Stimulated activated CD4-positive, alpha-beta T cell treated with anti-CD3 and anti-CD28 coated beads, TNF-alpha, amount 100 ng/mL, for 48 hours (primary cell): ENCODE results near the gene RAB41.
"Not testable (repeated sequence)": the region's sequence is repeated elsewhere in the genome, so short reads cannot be mapped to it uniquely, and the experiment has no call there.

Source experiments
- DNase-seq, 3 donors: peaks; one replicate each; pipeline ENCODE4 v3.0.0-alpha.2; 2020; ENCODE audit warnings: low read depth in 3 of 3

The RAB41 gene

DNA sequence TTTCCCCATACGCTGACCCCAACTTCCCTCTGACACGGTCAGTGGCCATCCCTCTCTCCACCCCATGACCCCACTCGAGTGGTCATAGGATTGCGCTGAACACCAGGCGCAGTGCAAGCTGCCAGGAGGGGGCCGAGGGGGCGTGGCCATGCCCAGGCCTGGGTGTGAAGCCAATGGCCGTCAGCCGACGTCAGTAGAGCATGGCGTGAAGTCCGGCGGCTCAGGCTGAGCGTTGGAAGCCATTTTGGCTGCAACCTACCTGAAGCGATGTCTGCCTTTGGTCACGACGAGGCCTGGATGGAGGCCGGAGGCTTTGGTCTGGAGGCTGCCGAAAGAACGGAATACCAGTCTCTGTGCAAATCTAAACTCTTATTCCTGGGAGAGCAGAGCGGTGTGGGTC lies at the start of gene RAB41:
RAB41 (plus strand) TSS at position 222 of the 400 bp plus-strand sequence; CDS start at position 268, 46 bp downstream.
- DNase-seq, result no peak

DNA sequence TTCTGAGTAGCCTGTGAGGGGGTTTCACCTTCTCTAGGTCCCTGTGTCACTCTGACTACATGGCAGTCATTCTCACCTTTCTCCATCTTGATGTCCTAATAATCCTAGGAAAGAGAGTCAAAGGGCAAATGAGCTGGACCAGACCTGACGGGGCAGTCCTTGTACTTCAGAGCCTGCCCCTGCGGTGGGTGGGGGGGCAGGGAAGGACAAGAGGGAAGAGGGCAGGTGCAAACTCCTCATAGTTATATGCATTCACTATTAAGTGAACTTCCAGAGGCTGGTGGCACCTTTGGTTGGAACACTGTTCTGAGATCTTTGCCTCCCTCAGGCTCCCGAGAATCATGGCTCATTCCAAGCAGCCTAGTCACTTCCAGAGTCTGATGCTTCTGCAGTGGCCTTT lies 47.6 kb upstream of the RAB41 start, which contains the start of gene AWAT1:
AWAT1 (plus strand) TSS at position 301 of the 400 bp plus-strand sequence; CDS start at position 342, 41 bp downstream.
- DNase-seq, result no peak

DNA sequence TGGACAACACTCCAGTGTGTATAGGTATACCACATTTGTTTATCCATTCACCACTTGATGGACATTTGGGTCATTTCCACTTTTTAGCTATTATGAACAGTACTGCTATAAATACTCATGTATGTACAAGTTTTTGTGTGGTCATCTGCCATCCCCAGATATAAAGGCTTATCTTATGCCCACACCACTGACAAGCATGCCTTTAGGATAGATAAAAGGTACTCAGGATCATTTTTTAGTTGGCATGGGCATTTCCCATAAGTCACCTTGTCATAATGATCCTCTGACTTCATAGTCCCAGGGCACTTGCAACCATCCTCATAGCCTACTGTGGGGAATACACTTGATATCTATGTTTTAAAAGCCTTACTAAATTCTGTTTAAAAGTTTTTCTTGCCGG lies 41.2 kb upstream of the RAB41 start:
- DNase-seq, result no peak

DNA sequence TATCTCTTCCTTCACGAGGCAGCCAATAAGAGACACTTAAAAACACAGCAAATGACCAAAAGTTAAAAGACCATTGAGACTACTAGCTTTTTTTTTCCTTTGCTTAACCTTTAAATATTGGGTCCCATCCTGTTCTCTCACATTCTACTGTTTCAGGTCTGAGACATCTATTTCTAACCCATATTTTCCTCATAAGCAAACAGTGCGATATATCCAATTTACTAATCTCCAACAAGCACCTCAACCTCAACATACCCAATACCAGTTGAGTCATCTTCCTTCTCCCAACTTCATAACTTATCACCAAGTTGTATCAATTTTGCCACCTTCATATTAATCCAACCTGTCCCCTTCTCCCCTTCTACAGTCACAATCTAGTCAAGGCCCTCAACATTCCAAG lies 40.5 kb upstream of the RAB41 start:
- no peak for DNase-seq

DNA sequence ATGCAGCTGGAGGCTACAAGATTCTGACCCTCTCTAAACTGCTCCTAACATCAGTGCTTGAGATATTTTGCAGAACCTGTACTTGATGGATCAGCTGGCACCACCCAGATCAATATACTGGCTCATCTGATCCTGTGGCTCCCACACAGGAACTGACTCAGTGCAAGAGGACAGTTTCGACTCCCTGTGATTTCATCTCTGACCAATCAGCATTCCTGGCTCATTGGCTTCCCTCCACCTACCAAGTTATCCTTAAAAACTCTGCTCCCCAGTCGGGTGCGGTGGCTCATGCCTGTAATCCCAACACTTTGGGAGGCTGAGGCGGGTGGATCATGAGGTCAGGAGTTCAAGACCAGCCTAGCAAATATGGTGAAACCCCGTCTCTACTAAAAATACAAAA lies 38.4 kb upstream of the RAB41 start:
- DNase-seq, result not testable (repeated sequence)

DNA sequence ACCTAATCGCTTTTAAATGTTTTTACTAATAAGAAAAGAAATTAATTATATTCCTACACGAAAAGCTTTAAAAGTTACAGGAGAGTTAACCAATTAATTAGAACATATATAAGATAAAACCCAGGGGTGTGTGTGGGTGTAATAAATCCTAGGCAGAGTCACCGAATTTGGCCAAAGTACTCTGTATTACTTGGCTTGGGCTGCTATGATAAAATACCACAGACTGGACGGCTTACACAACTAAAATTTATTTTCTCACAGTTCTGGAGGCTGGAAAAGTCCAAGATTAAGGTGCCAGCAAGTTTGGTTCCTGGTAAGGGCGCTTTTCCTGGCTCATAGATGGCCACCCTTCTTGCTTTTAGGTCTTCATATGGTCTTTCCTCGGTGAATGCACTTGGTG lies 37.1 kb upstream of the RAB41 start:
- no peak for DNase-seq

DNA sequence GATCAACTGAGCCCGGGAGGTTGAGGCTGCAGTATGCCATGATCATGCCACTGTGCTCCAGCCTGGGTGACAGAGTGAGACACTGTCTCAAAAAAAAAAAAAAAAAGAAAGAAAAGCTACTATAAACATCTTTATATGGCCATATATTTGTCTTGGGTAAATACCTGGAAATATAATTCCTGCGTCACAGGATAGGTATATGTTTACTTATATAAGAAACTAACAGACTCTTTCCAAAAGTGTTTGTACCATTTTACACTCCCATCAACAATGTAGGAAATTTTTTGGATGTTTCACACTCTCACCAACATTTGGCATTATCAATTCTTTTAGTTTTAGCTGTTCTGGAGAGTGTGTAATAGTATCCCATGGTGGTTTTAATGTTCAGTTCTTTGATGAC lies 34.7 kb upstream of the RAB41 start:
- DNase-seq, result no peak

DNA sequence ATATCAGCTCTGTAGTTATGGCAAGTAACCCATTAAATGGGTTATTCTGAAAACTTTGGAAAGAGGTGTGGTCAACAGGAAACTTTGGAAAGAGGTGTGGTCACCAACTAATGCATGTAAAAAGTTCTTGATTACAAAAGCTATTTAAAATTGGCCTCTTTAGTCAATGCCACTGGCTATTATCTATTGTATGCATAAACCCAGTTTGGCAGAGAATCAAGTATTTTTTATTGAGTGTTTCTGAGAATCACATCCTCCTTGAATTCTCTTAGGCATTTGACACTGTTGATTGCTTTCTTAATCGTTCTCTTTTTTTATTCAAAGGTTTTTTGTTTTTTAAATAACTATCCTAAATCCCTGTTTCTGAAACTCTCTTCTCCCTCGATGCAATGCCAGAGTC lies 29.5 kb upstream of the RAB41 start:
- no peak for DNase-seq

DNA sequence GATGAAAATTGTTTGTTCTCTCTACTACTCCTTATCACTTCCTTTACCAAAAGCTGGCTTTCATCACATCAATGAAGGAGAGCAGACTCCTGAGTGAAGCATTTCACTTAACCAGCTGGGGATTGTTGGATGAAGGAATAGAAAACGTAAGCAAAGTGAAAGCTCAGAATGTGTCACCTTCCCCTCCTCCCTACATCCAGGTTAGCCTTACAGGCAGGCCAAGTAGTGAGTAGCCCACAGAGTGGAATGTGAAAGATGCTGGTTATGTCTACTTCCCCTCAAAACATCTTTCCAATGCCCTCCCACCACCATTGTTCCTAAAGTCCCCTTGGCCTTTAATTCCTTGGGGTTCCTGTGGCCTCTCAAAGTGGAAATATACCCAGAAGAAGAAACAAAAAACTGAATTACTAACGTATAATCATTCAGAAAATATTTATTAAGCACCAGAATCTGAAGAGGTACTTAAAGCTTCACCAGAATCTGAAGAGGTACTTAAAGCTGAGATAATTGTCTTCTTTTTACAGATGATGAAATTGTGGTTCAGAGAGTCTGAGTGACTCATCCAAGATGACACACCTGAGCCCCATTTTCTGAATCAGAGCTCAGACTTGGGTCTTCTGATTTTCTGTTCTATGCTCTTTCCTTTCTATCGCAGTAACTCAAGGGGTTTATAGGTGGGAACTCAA lies 28.5 kb upstream of the RAB41 start:
- DNase-seq, result peak in 1 of 3 donors; percentile 1

DNA sequence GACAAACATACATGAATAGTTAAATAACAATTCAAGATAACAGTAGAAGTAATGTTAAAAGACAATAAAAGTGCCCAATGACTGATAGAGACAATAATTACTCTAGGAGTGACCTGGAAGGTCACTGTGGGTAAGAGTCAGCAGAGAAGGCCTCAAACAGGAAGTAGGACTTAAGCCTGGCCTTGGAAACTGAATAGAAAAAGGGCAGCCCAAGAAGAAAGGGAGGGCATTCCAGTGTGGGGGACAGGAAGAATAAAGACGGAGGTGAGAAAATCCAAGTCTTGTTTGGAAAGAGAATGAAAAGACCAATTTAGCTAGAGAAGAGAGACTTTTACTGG lies 27.9 kb upstream of the RAB41 start:
- DNase-seq, result no peak

DNA sequence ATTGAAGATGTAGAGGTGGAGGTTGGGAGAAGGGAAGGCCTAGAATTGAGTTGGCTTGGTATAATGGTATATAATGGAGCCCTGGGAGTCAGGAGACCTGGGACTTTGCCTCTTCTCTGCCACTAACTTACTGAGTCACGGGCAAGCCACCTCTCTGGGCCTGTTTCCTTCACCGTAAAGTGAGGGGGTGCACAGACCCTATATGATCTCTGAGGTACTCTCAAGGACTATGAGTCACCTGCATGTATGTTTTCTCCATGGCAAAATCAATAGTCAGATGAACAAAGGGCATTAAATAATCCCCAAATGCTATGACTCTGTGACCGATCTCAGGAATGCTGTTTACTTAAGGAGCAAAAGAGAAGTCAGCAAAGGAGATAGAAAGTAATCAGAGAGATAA lies 27.1 kb upstream of the RAB41 start:
- DNase-seq, result no peak

DNA sequence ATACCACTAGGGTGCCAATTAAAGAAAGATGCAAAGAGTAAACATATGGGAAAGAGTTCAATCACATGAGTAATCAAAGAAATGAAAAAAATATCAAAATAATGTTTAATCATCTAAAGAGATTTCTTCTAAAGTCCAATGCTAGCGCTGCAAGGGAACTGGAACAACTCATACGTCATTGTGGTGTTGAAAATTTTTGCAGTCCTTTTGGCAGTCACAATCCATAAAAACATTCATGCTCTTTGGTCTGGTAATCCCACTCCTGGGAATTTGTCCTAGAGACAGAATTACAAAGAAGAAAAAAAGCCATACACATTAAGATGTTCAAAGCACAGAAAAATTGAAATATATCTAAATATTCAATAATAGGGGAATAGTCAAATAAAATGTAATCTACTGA lies 26.5 kb upstream of the RAB41 start:
- no peak for DNase-seq

DNA sequence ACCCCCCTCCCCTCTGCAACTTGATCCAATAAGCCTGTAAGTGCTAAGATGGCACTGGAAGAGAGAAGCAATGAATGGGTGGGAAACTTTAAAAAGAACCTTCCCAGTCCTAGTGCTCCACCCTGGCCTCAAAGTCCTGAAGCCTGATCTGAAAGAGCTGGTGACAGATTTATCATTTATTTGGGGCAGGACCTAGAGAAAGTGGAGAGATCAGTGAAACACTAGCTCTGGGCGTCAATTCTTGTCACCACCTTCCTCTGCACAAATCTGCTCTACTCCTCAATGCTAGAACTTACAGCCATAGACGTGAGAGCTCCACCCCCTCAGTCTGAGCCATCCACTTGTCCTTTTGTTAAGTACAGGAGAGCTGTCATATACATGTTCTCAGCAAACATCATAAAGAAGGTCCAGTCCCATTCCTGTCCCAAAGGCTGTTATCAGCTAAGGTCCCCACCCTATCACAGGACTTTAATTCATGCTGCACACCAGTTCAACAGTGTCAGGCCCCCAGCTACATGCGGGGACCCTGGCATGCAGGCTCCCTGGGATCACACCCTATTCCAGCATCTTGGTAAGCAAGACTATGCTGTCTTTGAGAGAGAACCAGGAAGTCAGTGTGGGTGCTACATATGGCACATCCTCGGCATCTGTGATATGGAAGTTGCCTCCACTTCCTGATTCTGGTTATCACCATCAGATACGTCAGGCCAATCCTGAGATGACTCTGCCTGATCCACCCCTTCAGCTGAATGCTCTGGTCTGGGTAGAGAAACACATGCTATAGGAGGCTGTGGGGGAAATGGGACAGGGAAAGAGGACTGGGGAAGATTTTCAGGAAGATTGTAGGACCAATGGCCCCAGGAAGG lies 24.3 kb upstream of the RAB41 start:
- no peak for DNase-seq

DNA sequence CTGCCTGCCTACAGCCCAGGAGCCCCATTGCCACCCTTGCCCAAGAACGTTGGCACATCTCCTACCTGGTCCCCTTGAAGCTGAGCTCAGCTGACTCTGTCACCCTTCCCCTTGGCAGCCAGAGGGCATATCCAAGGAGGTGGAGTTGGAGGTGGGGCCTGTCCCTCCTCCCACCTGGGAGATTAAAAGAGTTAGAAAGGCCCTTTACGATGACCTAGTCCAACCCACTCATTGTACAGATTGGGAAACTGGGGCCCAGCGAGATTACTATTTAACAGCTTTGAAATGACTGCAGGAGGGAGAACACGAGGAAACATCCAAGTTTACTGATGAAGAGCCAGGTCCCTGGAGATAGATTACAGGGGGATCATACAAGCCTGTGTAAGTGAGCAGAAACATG lies 21.9 kb upstream of the RAB41 start, which contains the start of gene P2RY4:
P2RY4 (minus strand) TSS at position 101 of the 400 bp plus-strand sequence. CDS start 580 bp downstream, outside the sequence.
- DNase-seq, result no peak

DNA sequence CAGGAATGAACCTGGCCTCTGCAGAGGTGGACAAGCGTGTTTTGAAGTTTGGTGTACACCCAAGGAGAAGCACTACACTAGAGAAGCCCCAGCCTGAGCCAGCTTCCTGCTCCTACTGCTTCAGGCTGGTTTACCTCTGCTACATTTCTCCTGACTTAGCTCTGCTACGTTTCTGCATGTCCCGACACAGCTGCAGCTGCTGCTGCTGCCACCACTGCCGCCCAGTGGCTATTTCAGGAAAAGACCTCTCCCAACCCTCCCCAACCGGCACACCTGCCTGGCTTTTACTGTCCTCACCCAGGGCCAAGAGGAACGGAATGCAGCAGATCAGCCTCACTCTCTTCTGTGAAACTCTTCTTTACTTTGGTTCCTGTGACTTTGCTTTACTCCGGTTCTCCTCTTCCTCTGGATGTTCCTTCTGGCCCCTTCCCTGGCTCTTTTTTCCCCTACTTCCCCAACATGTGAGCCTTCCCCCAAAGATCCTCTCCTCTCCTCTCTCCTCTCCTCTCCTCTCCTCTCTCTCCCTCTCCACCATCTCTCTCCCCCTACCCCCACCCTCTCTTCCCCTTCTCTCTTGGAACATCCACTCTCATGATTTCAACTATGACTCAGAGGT lies 18.9 kb upstream of the RAB41 start:
- peak in 2 of 3 donors; percentile 0 to 52 for DNase-seq

DNA sequence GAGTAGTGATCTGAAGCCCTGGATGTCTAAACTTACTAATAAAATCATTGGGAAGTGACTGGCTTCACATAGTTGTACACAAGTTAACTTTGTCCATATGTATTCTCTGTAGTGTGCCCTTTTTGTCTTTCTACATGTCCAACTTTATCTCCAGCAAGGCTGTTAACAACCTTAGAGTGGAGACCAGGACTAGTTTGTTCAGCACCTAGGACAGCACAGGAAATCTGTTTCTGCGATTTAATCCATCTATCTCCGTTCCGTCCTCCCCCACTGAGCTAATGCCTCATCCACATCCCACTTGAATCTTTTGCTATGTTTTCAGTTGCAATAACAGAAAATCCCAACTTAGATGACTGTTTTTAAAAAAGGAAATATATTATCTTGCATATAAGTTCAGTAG lies 17.2 kb upstream of the RAB41 start:
- no peak for DNase-seq

DNA sequence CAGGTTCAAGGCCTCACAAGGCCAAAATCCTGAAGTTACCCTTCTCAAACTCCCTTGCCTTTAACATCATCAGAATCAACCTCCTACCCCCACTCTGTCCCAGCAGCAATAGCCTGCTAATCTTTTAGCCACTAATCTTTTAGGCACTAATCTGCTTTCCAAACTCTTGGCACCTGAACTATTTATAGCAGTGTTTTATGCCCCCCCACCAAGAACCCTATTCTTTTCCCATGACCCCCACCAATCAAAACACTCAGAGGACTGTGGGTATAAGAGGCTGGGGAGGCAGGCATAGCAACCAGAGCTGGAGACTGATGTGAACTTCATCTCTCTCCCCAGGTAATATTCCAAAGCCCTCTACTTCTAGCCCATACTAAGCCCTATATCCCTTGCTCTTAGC lies 13.9 kb upstream of the RAB41 start, which contains the start of gene ARR3:
ARR3 (plus strand) TSS at position 301 of the 400 bp plus-strand sequence. CDS start 1,052 bp downstream, outside the sequence.
- no peak for DNase-seq

DNA sequence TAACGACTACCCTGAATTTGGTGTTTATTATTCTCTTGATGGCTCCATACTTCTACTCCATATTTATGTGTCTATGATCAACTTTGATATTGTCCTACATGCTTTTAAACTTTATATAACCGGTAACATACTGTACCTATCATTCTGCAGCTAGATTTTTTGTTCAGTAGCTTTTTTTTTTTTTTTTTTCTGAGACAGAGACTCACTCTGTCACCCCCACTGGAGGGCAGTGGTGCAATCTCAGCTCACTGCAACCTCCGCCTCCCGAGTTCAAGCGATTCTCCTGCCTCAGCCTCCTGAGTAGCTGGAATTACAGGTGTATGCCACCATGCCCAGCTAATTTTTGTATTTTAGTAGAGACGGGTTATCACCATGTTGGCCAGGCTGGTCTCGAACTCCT lies 7.9 kb upstream of the RAB41 start:
- DNase-seq, result not testable (repeated sequence)

DNA sequence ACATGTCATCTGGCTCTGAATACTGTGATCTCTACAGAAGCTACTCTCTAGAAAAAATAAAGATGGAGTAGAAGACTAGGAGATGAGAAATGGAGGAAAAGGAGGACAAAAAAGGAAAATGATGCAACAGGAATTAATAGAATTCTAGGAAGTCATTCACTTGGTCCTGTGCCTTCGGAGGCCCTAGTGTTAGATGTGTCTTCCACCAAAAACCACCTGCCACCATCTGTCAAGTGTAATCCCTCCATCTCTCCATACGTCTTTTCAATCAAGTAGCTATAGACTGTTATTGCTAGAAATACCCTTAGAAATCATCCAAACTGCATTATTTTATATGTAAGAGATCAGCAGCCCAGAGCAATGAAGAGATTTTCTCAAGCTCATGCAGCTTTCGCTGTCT lies 2.9 kb upstream of the RAB41 start:
- no peak for DNase-seq

DNA sequence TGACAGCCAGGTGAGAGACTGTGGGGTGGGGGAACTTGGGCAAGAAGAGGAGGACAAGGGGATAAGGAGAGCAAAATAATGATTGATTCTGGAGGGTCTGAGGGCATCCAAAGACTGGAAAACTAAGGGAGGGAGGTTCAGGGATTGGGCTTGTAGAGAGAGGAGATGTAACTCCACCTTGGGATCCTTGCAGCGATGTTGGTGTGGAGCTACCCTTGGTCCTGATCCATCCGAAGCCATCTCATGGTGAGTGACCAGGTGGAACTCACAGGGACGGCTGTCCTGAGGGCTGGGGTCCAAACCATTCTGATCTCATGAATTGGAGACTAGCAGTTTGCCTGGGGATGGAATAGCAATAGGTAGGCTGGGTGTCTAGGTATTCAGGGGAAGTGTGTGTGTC lies 1.4 kb upstream of the RAB41 start:
- no peak for DNase-seq

DNA sequence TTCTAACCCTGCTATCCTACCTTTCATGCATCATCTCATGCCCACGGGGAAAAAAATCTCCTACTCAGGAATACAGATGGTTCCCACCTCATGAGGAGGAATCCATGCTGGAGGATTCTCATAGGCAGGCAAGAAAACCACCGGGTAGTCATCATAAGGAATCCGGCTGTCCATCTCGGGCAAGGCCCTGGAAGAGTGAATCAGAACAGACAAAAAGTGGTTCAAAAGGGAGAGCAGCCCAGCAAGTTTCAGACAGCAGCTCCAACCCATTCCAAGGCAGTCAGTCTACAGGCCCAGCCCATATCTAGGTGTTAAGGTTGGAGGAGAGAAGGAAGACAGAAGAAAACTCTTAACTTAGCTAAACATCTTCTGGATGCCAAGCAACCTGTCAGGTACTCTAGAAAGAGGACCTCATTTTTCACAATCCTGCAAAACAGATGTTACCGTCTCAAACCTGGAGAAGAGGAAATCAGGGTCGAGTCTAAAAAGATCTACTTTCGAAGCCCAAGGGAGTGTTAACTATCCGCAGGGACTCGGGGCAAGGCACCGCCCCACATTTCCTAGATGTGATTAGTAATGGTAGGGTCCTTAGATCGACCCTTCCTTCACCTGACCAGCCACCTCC lies 7.3 kb downstream of the RAB41 start:
- no peak for DNase-seq
